Measurements from ENCODE around the gene GGTLC1. TPM values are rescaled to one million over a fixed set of nuclear protein-coding genes. Genes with fewer than 3 reads are reported as not detected.

Gene GGTLC1
- total and polyA plus RNA-seq, 2 of the 8 experiments (the other 6 are each of a cell fraction or from before 2014, with no cell fraction given), result not detected

DNA sequence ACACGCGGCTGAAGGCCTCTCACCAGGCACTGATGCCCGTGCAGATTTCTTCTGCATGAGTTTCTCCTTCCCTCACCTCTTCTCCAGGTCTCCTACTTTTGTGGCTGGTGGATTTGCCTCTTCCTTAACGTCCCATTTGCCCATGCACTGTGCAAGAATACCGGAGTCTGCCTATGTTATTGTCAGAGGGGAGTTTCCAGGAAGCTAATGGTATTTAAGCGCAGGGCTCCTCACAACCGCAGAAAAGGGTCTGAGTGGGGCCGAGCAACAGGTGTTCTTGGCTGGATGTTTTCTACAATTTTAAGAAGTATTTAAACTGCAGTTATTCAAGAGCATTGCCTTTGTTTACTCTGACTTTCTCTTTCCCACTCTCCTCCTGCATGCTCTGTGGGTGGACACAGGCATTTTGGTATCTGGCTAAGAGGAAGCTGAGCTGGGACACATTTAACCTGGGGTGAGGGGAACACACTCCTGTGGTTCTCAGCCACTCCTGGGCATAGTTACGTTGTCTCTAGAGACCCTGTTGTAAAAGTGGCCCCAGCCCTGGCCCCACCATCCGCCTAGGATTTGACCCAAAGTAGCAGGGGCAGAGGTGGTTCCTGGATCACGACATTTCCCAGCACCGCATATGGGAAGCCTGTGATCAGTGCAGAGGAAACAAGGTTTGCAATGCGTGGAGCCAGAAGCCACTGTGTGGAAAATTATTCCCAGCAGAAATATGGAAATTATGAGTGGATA, 34.4 kb downstream of the GGTLC1 start (continued):
- TF ChIP-seq SP4 (IDR thresholded peaks at IDR 0.05; ENCODE audit: low read length), result no peak

Data from H1 (cell line).